ENCODE data around the gene FUNDC2. TPM values are rescaled to one million over a fixed set of nuclear protein-coding genes. Genes with fewer than 3 reads are reported as not detected.
"Not testable (repeated sequence)": the region's sequence is repeated elsewhere in the genome, so short reads cannot be mapped to it uniquely, and the experiment has no call there.

Gene FUNDC2
- total RNA-seq, 2 experiments from 2014 or later: 83.7 to 89.0 TPM

GRCh38 chrX:155005190-155005589 lies 21.5 kb upstream of the FUNDC2 start:
- H3K4me3 Mint-ChIP-seq: no peak overlapping the region
- TF ChIP-seq CTCF (IDR thresholded peaks at IDR 0.05): no peak
- intact Hi-C loops (cut with micrococcal nuclease): no loop called here
- no peak overlapping the region for H3K27ac Mint-ChIP-seq
- peaks cover 2% of the 10 kb centered on the region for H3K4me1 Mint-ChIP-seq (ENCODE audit: low read depth)
- no peak for ATAC-seq
- H3K27me3 Mint-ChIP-seq: peaks cover 3% of the 10 kb centered on the region
- DNase-seq: no peak
- H3K9me3 Mint-ChIP-seq: no peaks in the 10 kb centered on the region
- ChIA-PET POLR2A (no interaction called here), CTCF (no interaction called here)
- no peaks in the 10 kb centered on the region for H3K36me3 Mint-ChIP-seq (ENCODE audit: low read depth)

GRCh38 chrX:155006379-155006778 lies 20.3 kb upstream of the FUNDC2 start:
- intact Hi-C loops (cut with micrococcal nuclease); H3K4me1 Mint-ChIP-seq (ENCODE audit: low read depth); DNase-seq; H3K4me3 Mint-ChIP-seq; H3K36me3 Mint-ChIP-seq (ENCODE audit: low read depth); H3K27me3 Mint-ChIP-seq; CTCF ChIA-PET; H3K9me3 Mint-ChIP-seq; POLR2A ChIA-PET; ATAC-seq; H3K27ac Mint-ChIP-seq: not testable (repeated sequence)

- ATAC-seq; DNase-seq; intact Hi-C loops (cut with micrococcal nuclease); H3K27ac Mint-ChIP-seq; H3K4me3 Mint-ChIP-seq; H3K36me3 Mint-ChIP-seq (ENCODE audit: low read depth); H3K9me3 Mint-ChIP-seq; H3K4me1 Mint-ChIP-seq (ENCODE audit: low read depth); POLR2A ChIA-PET; CTCF ChIA-PET; H3K27me3 Mint-ChIP-seq: not testable (repeated sequence)
Measured at GRCh38 chrX:155006913-155007671, 19.6 kb upstream of the FUNDC2 start.

GRCh38 chrX:155008578-155008977 lies 18.1 kb upstream of the FUNDC2 start:
- H3K27ac Mint-ChIP-seq; ATAC-seq; H3K4me1 Mint-ChIP-seq (ENCODE audit: low read depth); DNase-seq; intact Hi-C loops (cut with micrococcal nuclease); CTCF ChIA-PET; H3K4me3 Mint-ChIP-seq; H3K9me3 Mint-ChIP-seq; H3K36me3 Mint-ChIP-seq (ENCODE audit: low read depth); H3K27me3 Mint-ChIP-seq: not testable (repeated sequence)
- POLR2A ChIA-PET: interaction anchor here (0.8 kb wide), 1 partner anchor 10 kb away, joined by 3 read pairs; no protein-coding TSS in a partner anchor

GRCh38 chrX:155009994-155010472 lies 16.6 kb upstream of the FUNDC2 start:
- intact Hi-C loops (cut with micrococcal nuclease): no loop called here
- no peaks in the 10 kb centered on the region for H3K4me1 Mint-ChIP-seq (ENCODE audit: low read depth)
- ATAC-seq: no peak
- no peaks in the 10 kb centered on the region for H3K9me3 Mint-ChIP-seq
- no peak overlapping the region for H3K4me3 Mint-ChIP-seq
- H3K27ac Mint-ChIP-seq: no peak overlapping the region
- no peaks in the 10 kb centered on the region for H3K27me3 Mint-ChIP-seq
- no peak for TF ChIP-seq CTCF (IDR thresholded peaks at IDR 0.05)
- no peak for DNase-seq
- POLR2A ChIA-PET: no interaction called here
- no peaks in the 10 kb centered on the region for H3K36me3 Mint-ChIP-seq (ENCODE audit: low read depth)
- CTCF ChIA-PET: interaction anchor here (1.3 kb wide), 1 partner anchor 47 kb away, joined by 3 read pairs; no protein-coding TSS in a partner anchor

- CTCF ChIA-PET: no interaction called here
- Mint-ChIP-seq H3K36me3 (ENCODE audit: low read depth) (no peaks in the 10 kb centered on the region), H3K4me3 (no peak overlapping the region), H3K9me3 (no peaks in the 10 kb centered on the region), H3K27me3 (no peaks in the 10 kb centered on the region), H3K27ac (no peak overlapping the region), H3K4me1 (ENCODE audit: low read depth) (peaks cover 5% of the 10 kb centered on the region)
- POLR2A ChIA-PET: no interaction called here
- no peak for DNase-seq
- intact Hi-C loops (cut with micrococcal nuclease): no loop called here
- no peak for ATAC-seq
- no peak for TF ChIP-seq CTCF (IDR thresholded peaks at IDR 0.05)
Measured at GRCh38 chrX:155020591-155020990, 6.1 kb upstream of the FUNDC2 start.

All from activated CD8-positive, alpha-beta T cell treated with anti-CD3 and anti-CD28 coated beads for 36 hours (primary cell).